IMR-90 (cell line): ENCODE results near the gene ARSA. TPM values are rescaled to one million over a fixed set of nuclear protein-coding genes. Genes with fewer than 3 reads are reported as not detected.

ENCODE experiments used
- ATAC-seq: fragments of 200-7000 bp; cut with Tn5 transposase; 2 replicates; pipeline ENCODE4 v1.9.1; 2020; ENCODE audit warnings: low read depth, mild to moderate bottlenecking, moderate library complexity
- BruUV-seq: library from RNA; stranded (reverse); fragments of 400-500 nt; replicated peaks from 2 replicates; lab custom pipeline; 2021; lab: Mats Ljungman, UMichigan
- CTCF ChIA-PET: fragments of 300-600 bp; formaldehyde crosslinking; extraction: SDS; loops from one replicate; lab custom pipeline; 2021; ENCODE audit warnings: antibody characterized with exemption; lab: Yijun Ruan, JAX
- POLR2A ChIA-PET: fragments of 300-600 bp; sonication (Branson Sonifier 250); formaldehyde crosslinking; loops from one replicate; lab custom pipeline; 2022; ENCODE audit warnings: antibody characterized with exemption; ENCODE audit not compliant: unreplicated experiment; lab: Charles Lee
- DNase-seq: peaks from one replicate; pipeline ENCODE4 v3.0.0; 2013
- H2AFZ ChIP-seq: replicated peaks from 2 replicates; pipeline ENCODE3; 2013; ENCODE audit warnings: low read length, mild to moderate bottlenecking; ENCODE audit not compliant: poor library complexity
- H2AK5ac ChIP-seq: 2 replicates; pipeline ENCODE4 v1.6.1; 2013; ENCODE audit warnings: low read depth, low read length, inconsistent platforms
- H2AK9ac ChIP-seq: replicated peaks from 2 replicates; pipeline ENCODE3; 2013; ENCODE audit warnings: mild to moderate bottlenecking, low read depth, low read length, moderate library complexity; ENCODE audit not compliant: poor library complexity
- H2BK120ac ChIP-seq: 2 replicates; pipeline ENCODE4 v1.6.1; 2013; ENCODE audit warnings: low read depth, low read length, inconsistent platforms
- H2BK15ac ChIP-seq: 3 replicates; pipeline ENCODE4 v1.6.1; 2013; ENCODE audit warnings: low read depth, low read length, inconsistent platforms
- H2BK20ac ChIP-seq: 2 replicates; pipeline ENCODE4 v1.6.1; 2013; ENCODE audit warnings: low read depth, mild to moderate bottlenecking, inconsistent platforms, low read length, moderate library complexity
- H2BK5ac ChIP-seq: 2 replicates; pipeline ENCODE4 v1.6.1; 2013; ENCODE audit warnings: mild to moderate bottlenecking, low read depth, low read length, inconsistent platforms; ENCODE audit not compliant: poor library complexity, severe bottlenecking
- H3K14ac ChIP-seq: replicated peaks from 2 replicates; pipeline ENCODE4 v1.6.1; 2013; ENCODE audit warnings: low read depth, low read length, inconsistent platforms
- H3K18ac ChIP-seq: 2 replicates; pipeline ENCODE4 v1.6.1; 2013; ENCODE audit warnings: low read depth, low read length, control low read depth
- H3K23ac ChIP-seq: 2 replicates; pipeline ENCODE4 v1.6.1; 2013; ENCODE audit warnings: low read depth, low read length, inconsistent platforms
- H3K27ac ChIP-seq: 2 replicates; pipeline ENCODE4 v1.5.1; 2013; ENCODE audit warnings: mild to moderate bottlenecking, control low read depth, low read length; ENCODE audit not compliant: insufficient read depth
- H3K27me3 ChIP-seq: 2 replicates; pipeline ENCODE4 v1.6.1; 2013; ENCODE audit warnings: low read length; ENCODE audit not compliant: control insufficient read depth, insufficient read depth
- H3K36me3 ChIP-seq: 2 replicates; pipeline ENCODE4 v1.6.1; 2013; ENCODE audit warnings: low read length, mixed read lengths; ENCODE audit not compliant: control insufficient read depth, insufficient read depth
- H3K4ac ChIP-seq: 2 replicates; pipeline ENCODE4 v1.6.1; 2013; ENCODE audit warnings: low read depth, low read length, inconsistent platforms
- H3K4me1 ChIP-seq: 2 replicates; pipeline ENCODE4 v1.6.1; 2013; ENCODE audit warnings: low read length, mixed read lengths; ENCODE audit not compliant: control insufficient read depth, insufficient read depth
- H3K4me2 ChIP-seq: 2 replicates; pipeline ENCODE4 v1.6.1; 2013; ENCODE audit warnings: low read depth, mild to moderate bottlenecking, control low read depth, low read length, moderate library complexity
- H3K4me3 ChIP-seq: 2 replicates; pipeline ENCODE4 v1.5.1; 2013; ENCODE audit warnings: low read depth, mild to moderate bottlenecking, control low read depth, low read length, moderate library complexity; ENCODE audit not compliant: insufficient read depth
- H3K56ac ChIP-seq: 2 replicates; pipeline ENCODE4 v1.6.1; 2013; ENCODE audit warnings: low read length, inconsistent platforms; ENCODE audit not compliant: insufficient read depth; ENCODE audit errors: extremely low read depth
- H3K79me1 ChIP-seq, 2 experiments: 2 replicates each; pipeline ENCODE4 v1.6.1; 2013; ENCODE audit warnings: low read length in 2 of 2, inconsistent platforms in 1 of 2, low read depth in 1 of 2
- H3K9ac ChIP-seq: 2 replicates; pipeline ENCODE4 v1.6.1; 2013; ENCODE audit warnings: low read depth, low read length, control low read depth
- H3K9me1 ChIP-seq: 2 replicates; pipeline ENCODE4 v1.6.1; 2013; ENCODE audit warnings: low read length, inconsistent platforms; ENCODE audit not compliant: insufficient read depth
- H3K9me3 ChIP-seq: 2 replicates; pipeline ENCODE4 v1.6.1; 2013; ENCODE audit warnings: low read length; ENCODE audit not compliant: control insufficient read depth, insufficient read depth
- H4K20me1 ChIP-seq: 2 replicates; pipeline ENCODE4 v1.6.1; 2013; ENCODE audit warnings: low read length, inconsistent platforms; ENCODE audit not compliant: insufficient read depth
- H4K5ac ChIP-seq: 2 replicates; pipeline ENCODE4 v1.6.1; 2013; ENCODE audit warnings: mild to moderate bottlenecking, low read depth, low read length, control low read depth
- H4K8ac ChIP-seq, 2 experiments: 2 replicates each; pipeline ENCODE4 v1.6.1; 2013; ENCODE audit warnings: low read depth in 2 of 2, low read length in 2 of 2, control low read depth in 1 of 2, inconsistent platforms in 1 of 2
- H4K91ac ChIP-seq: 2 replicates; pipeline ENCODE4 v1.6.1; 2013; ENCODE audit warnings: low read depth, low read length, inconsistent platforms; ENCODE audit not compliant: insufficient read depth
- MAFK ChIP-seq: IDR thresholded peaks from 2 replicates; pipeline ENCODE4 v1.6.1; 2012; ENCODE audit warnings: low read depth, low read length, improper control_type of control experiment
- WGBS, 2 experiments: methylation state at CpG; one replicate each; pipeline versions ENCODE4 v1.1.5 to v1.1.7; 2013; ENCODE audit warnings: missing lambda C conversion rate in 2 of 2; ENCODE audit not compliant: insufficient read length in 1 of 2; ENCODE audit errors: extremely low coverage in 2 of 2; 5-methylcytosine and 5-hydroxymethylcytosine counted together
- dilution Hi-C: fragments of 300-500 bp; cut with HindIII; formaldehyde crosslinking; loops from one replicate; pipeline ENCODE4 v1.14.3; 2018; ENCODE audit warnings: low sequenced_read_pairs; ENCODE audit not compliant: unreplicated experiment
- in situ Hi-C: fragments of 300-500 bp; cut with MboI; formaldehyde crosslinking; loops from 3 replicates; pipeline ENCODE4 v1.14.3; 2019; ENCODE audit warnings: low sequenced_read_pairs, inconsistent platforms, mixed read lengths
- intact Hi-C: fragments of 100-400 bp; cut with micrococcal nuclease; formaldehyde crosslinking; loops from 2 replicates; pipeline ENCODE4 v1.10.0; 2022
- polyA plus RNA-seq, 3 experiments: library from polyadenylated mRNA; depleted of rRNA; stranded (reverse); fragments of >200 nt; gene quantifications; 2 replicates each; pipeline ENCODE4 v1.2.3, GENCODE V29; 2012; ENCODE audit warnings: low replicate concordance in 1 of 3
- total RNA-seq: library from RNA; depleted of rRNA; stranded (reverse); fragments of >200 nt; gene quantifications from 2 replicates; pipeline ENCODE4 v1.2.3, GENCODE V29; 2012

ARSA gene
- total and polyA plus RNA-seq, 2 of the 4 experiments (the other 2 are of a cell fraction) = 3.4 to 24.2 TPM

DNA sequence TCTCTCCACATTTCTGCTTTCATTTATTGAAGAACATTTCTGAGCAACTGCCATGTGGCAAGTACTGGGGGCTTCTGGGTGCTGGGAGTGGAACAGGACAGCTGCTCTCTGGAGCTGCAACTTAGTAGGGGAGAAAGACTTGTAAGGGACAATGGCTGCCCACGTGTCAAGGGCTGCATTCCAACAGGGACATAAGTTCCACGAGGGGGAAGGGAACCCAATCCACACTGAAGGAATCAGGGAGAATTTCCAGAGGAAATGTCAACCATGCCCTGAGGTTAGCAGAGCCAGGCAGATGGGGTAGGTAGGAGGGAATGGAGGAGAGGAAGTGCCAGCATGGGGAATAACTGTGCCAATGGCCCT is 25.6 kb downstream of the ARSA start:
- no peak overlapping the region for H2BK120ac ChIP-seq
- H3K79me1 ChIP-seq = no peaks in the 10 kb centered on the region
- H3K9ac ChIP-seq = no peak overlapping the region
- no peak overlapping the region for H2BK20ac ChIP-seq
- ChIA-PET CTCF (no interaction called here), POLR2A (no interaction called here)
- TF ChIP-seq MAFK = no peak
- H3K18ac ChIP-seq = no peak overlapping the region
- no peak overlapping the region for H4K5ac ChIP-seq
- 42% methylated on average over 2 of the region's 2 CpGs; no CpG with 5 or more reads in 1 of the 2 experiments for WGBS, 2 experiments
- intact Hi-C loops (no loop called here), in situ Hi-C loops (no loop called here), dilution Hi-C loops (no loop called here)
- no peaks in the 10 kb centered on the region for H3K4me1 ChIP-seq
- H3K4me3 ChIP-seq = no peak overlapping the region
- H2BK15ac ChIP-seq = no peak overlapping the region
- H2AK9ac ChIP-seq = no peak overlapping the region
- no peak overlapping the region for H2BK5ac ChIP-seq
- H4K8ac ChIP-seq = no peak overlapping the region
- BruUV-seq = no TSS peak
- DNase-seq = no peak
- H3K4me2 ChIP-seq = no peak overlapping the region
- H3K9me1 ChIP-seq = 0 out of 2 replicates have a peak, but pooled peaks cover 6% of the 10 kb centered on the region
- no peak overlapping the region for H3K27ac ChIP-seq
- peaks cover 10% of the 10 kb centered on the region for H4K20me1 ChIP-seq
- no peak overlapping the region for H4K91ac ChIP-seq
- H2AFZ ChIP-seq = no peak overlapping the region
- H3K14ac ChIP-seq = no peak overlapping the region
- H3K4ac ChIP-seq = no peak overlapping the region
- no peak overlapping the region for H2AK5ac ChIP-seq
- no peak overlapping the region for H3K56ac ChIP-seq
- H3K36me3 ChIP-seq = no peaks in the 10 kb centered on the region
- no peak overlapping the region for H3K23ac ChIP-seq
- no peak for ATAC-seq
- H3K27me3 ChIP-seq = peaks cover 61% of the 10 kb centered on the region
- 0 out of 2 replicates have a peak, but pooled peaks cover 2% of the 10 kb centered on the region for H3K9me3 ChIP-seq
